HepG2 (cell line): Measurements from ENCODE around the gene ZCCHC17. TPM values are rescaled to one million over a fixed set of nuclear protein-coding genes. Genes with fewer than 3 reads are reported as not detected.
A peak's percentile ranks its signal among the peaks of the same experiment; 100 is the strongest.

Source experiments
- ATAC-seq: fragments of 200-7000 bp; cut with Tn5 transposase; 3 replicates; pipeline ENCODE4 v1.9.1; 2020; ENCODE audit warnings: mild to moderate bottlenecking, moderate library complexity
- BruUV-seq: library from RNA; stranded (reverse); fragments of 400-500 nt; replicated peaks from 2 replicates; lab custom pipeline; 2021; lab: Mats Ljungman, UMichigan
- CTCF ChIA-PET: fragments of 300-600 bp; formaldehyde crosslinking; extraction: SDS; loops from one replicate; lab custom pipeline; 2021; ENCODE audit warnings: low total read pairs, inconsistent platforms, low intra/inter-chr PET ratio; lab: Yijun Ruan, JAX
- POLR2A ChIA-PET: fragments of 350-600 bp; sonication (Branson Sonifier 250); formaldehyde crosslinking; loops from one replicate; lab custom pipeline; 2020; ENCODE audit warnings: antibody characterized with exemption, inconsistent platforms; lab: Yijun Ruan, JAX
- DNase-seq: peaks from one replicate; pipeline ENCODE4 v3.0.0-alpha.2; 2015; ENCODE audit warnings: low spot score
- FAIRE-seq: peaks from 3 replicates; lab custom pipeline; 2011; peaks lifted over from hg19 to GRCh38; lab: Jason Lieb, UNC
- H2AFZ ChIP-seq: one replicate; pipeline ENCODE4 v1.6.1; 2011; ENCODE audit warnings: low read length, inconsistent platforms
- H3K27ac ChIP-seq: fragments of 300-600 bp; 3 replicates; pipeline ENCODE4 v1.8.0; 2011; ENCODE audit warnings: mixed run types, mild to moderate bottlenecking, mixed read lengths, low read length, inconsistent platforms; ENCODE audit not compliant: insufficient read depth; ENCODE audit errors: extremely low read length
- H3K27me3 ChIP-seq, 2 experiments: fragments of 200-600 bp in 1 of 2; 2 replicates in 1 of 2; 3 replicates in 1 of 2; pipeline versions ENCODE4 v1.6.0 to v1.8.0; 2011; ENCODE audit warnings: low read length in 2 of 2, mild to moderate bottlenecking in 2 of 2, moderate library complexity in 2 of 2, inconsistent platforms in 1 of 2; ENCODE audit not compliant: insufficient read depth in 2 of 2, control insufficient read depth in 1 of 2
- H3K36me3 ChIP-seq, 2 experiments: fragments of 200-600 bp in 1 of 2; replicated peaks in 1 of 2; 2 replicates in 1 of 2; 3 replicates in 1 of 2; pipeline versions ENCODE4 v1.5.1 to v1.8.0; 2011; ENCODE audit warnings: low read length in 2 of 2, inconsistent platforms in 1 of 2; ENCODE audit not compliant: insufficient read depth in 2 of 2, control insufficient read depth in 1 of 2
- H3K4me1 ChIP-seq: 2 replicates; pipeline ENCODE4 v1.5.1; 2012; ENCODE audit warnings: low read length, inconsistent platforms; ENCODE audit not compliant: insufficient read depth
- H3K4me2 ChIP-seq: 2 replicates; pipeline ENCODE4 v1.6.0; 2011; ENCODE audit warnings: low read depth, low read length, inconsistent platforms
- H3K4me3 ChIP-seq, 3 experiments: fragments of 200-600 bp in 1 of 3; sonication (generic), shearing (Covaris generic) in 1 of 3; replicated peaks in 1 of 3; 2 replicates each; pipeline ENCODE4 v1.5.1; 2011 to 2016; ENCODE audit warnings: low read length in 3 of 3, inconsistent platforms in 2 of 3, low read depth in 2 of 3, mild to moderate bottlenecking in 2 of 3, control low read depth in 1 of 3, mixed read lengths in 1 of 3; ENCODE audit not compliant: insufficient read depth in 1 of 3
- H3K79me2 ChIP-seq: one replicate; pipeline ENCODE4 v1.6.1; 2011; ENCODE audit warnings: low read length, inconsistent platforms; ENCODE audit not compliant: insufficient read depth
- H3K9ac ChIP-seq: 2 replicates; pipeline ENCODE4 v1.6.0; 2011; ENCODE audit warnings: mild to moderate bottlenecking, low read depth, low read length, inconsistent platforms; ENCODE audit not compliant: insufficient read depth
- H3K9me3 ChIP-seq: 2 replicates; pipeline ENCODE4 v1.5.1; 2012; ENCODE audit warnings: mild to moderate bottlenecking, low read length
- H4K20me1 ChIP-seq: 2 replicates; pipeline ENCODE4 v1.6.0; 2011; ENCODE audit warnings: inconsistent platforms, mild to moderate bottlenecking, low read length, moderate library complexity; ENCODE audit not compliant: insufficient read depth
- HOXA3 ChIP-seq: sonication (generic); formaldehyde crosslinking; IDR thresholded peaks from 2 replicates; pipeline ENCODE4 v1.5.0; 2020; ENCODE audit warnings: missing genetic modification reagents
- MTA1 ChIP-seq: sonication (generic); formaldehyde crosslinking; IDR thresholded peaks from 2 replicates; pipeline ENCODE4 v1.4.0; 2020; ENCODE audit warnings: missing genetic modification reagents, mild to moderate bottlenecking, borderline replicate concordance
- NFATC3 ChIP-seq: sonication (generic); formaldehyde crosslinking; IDR thresholded peaks from 2 replicates; pipeline ENCODE4 v1.5.1; 2020; ENCODE audit warnings: mild to moderate bottlenecking, missing genetic modification reagents
- ZBTB38 ChIP-seq: sonication (generic); formaldehyde crosslinking; IDR thresholded peaks from 2 replicates; pipeline ENCODE4 v1.5.1; 2020; ENCODE audit warnings: mild to moderate bottlenecking, missing genetic modification reagents
- ZBTB7A ChIP-seq: sonication (generic); formaldehyde crosslinking; IDR thresholded peaks from 2 replicates; pipeline ENCODE4 v1.8.0; 2022; ENCODE audit warnings: mild to moderate bottlenecking, missing genetic modification reagents
- ZIK1 ChIP-seq: sonication (generic); formaldehyde crosslinking; IDR thresholded peaks from 2 replicates; pipeline ENCODE4 v1.5.0; 2020; ENCODE audit warnings: mild to moderate bottlenecking, low read depth, missing genetic modification reagents, borderline replicate concordance
- ZNF232 ChIP-seq: sonication (generic); formaldehyde crosslinking; IDR thresholded peaks from 2 replicates; pipeline ENCODE4 v1.4.0; 2020; ENCODE audit warnings: missing genetic modification reagents, borderline replicate concordance
- ZNF605 ChIP-seq: sonication (generic); formaldehyde crosslinking; IDR thresholded peaks from 2 replicates; pipeline ENCODE4 v1.8.0; 2022; ENCODE audit warnings: mild to moderate bottlenecking, missing genetic modification reagents
- ZNF746 ChIP-seq: sonication (generic); formaldehyde crosslinking; IDR thresholded peaks from 2 replicates; pipeline ENCODE4 v1.8.0; 2022; ENCODE audit warnings: mild to moderate bottlenecking, missing genetic modification reagents
- ZSCAN25 ChIP-seq: sonication (generic); formaldehyde crosslinking; IDR thresholded peaks from 2 replicates; pipeline ENCODE4 v1.8.0; 2022; ENCODE audit warnings: mild to moderate bottlenecking, missing genetic modification reagents
- WGBS: methylation state at CpG from one replicate; pipeline ENCODE4 v1.1.6; 2017; ENCODE audit warnings: low lambda C conversion rate; 5-methylcytosine and 5-hydroxymethylcytosine counted together
- in situ Hi-C: cut with HindIII; loops from 2 replicates; pipeline ENCODE4 v1.10.0; 2017; ENCODE audit warnings: low pct_unique_long_range_greater_than_20kb; ENCODE audit not compliant: extremely low pct_ligation_motif_present
- intact Hi-C: fragments of 100-400 bp; cut with micrococcal nuclease; formaldehyde crosslinking; loops from one replicate; pipeline ENCODE4 v1.10.0; 2022; ENCODE audit not compliant: unreplicated experiment
- polyA plus RNA-seq, 8 experiments: library from polyadenylated mRNA; depleted of rRNA in 3 of 8; stranded (reverse) in 7 of 8; unstranded in 1 of 8; fragments of >200 nt; fragmentation: Illumina TruSeq in 4 of 8; extraction: Trizol in 4 of 8; gene quantifications; 2 replicates each; pipeline versions ENCODE4 v1.2.1 to v1.2.3, GENCODE V29; 2011 to 2016; ENCODE audit warnings: low read depth in 4 of 8, missing spikeins in 1 of 8, mixed read lengths in 1 of 8; ENCODE audit not compliant: insufficient read depth in 1 of 8
- total RNA-seq, 5 experiments: library from RNA; depleted of rRNA; stranded (reverse); fragments of >200 nt; fragmentation: Illumina TruSeq; extraction: Trizol; gene quantifications; 2 replicates each; pipeline ENCODE4 v1.2.3, GENCODE V29; 2016; ENCODE audit warnings: low read depth in 1 of 5
- TF ChIP-seq, protein P1 (sequence below), 2 experiments: sonication (generic) in 1 of 2; formaldehyde crosslinking in 1 of 2; IDR thresholded peaks; 2 replicates each; pipeline versions ENCODE4 v1.4.0 to v1.6.1; 2016 to 2020; ENCODE audit warnings: borderline replicate concordance in 1 of 2, low read depth in 1 of 2, mild to moderate bottlenecking in 1 of 2, missing genetic modification reagents in 1 of 2

ZCCHC17 gene
- total and polyA plus RNA-seq, 2 of the 13 experiments (the other 11 are each of a cell fraction or from before 2014, with no cell fraction given), result 20.5 to 53.0 TPM

DNA sequence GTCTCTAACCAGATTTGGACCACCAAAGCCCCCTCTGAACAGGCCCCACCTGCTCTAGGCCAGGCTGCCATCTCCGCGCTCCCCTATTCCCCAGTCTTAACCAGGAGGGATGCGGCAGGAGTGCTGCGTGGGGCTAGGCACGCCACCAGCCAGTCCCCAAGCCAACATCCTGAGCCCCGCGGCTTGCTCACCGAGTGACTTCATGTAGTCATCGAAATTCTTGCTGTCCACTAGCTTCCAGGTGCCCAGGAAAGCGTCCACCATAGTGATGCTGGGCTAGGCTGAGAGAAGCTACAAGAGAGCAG is 75.9 kb downstream of the ZCCHC17 start:
- Histone ChIP-seq H3K36me3 (no peaks in the 10 kb centered on the region), H3K4me2 (peak overlapping the region; percentile 96), H3K9ac (0 out of 2 replicates have a peak overlapping the region, but pooled peaks have one; percentile 37), H3K27me3 (no peaks in the 10 kb centered on the region), H3K27ac (peak overlapping the region; percentile 40), H3K79me2 (no peaks in the 10 kb centered on the region), H3K4me1 (peaks cover 75% of the 10 kb centered on the region), H4K20me1 (no peaks in the 10 kb centered on the region), H3K9me3 (no peaks in the 10 kb centered on the region), H2AFZ (no peak overlapping the region), H3K4me3 (peak overlapping the region in 1 of 3 experiments; percentile 64; a peak in 2 of 6 replicates)
- POLR2A ChIA-PET, result interaction anchor here (1.9 to 2.5 kb wide), 2 partner anchors 22 to 76 kb away, joined by 7 to 15 read pairs; partner anchors contain the start of genes SNRNP40 and ZCCHC17
- 85% methylated on average over 10 of the region's 10 CpGs for WGBS
- ATAC-seq (no peak), FAIRE-seq (no peak), DNase-seq (no peak)
- no TSS peak for BruUV-seq
- in situ Hi-C loops, result no loop called here
- intact Hi-C loops, result no loop called here
- CTCF ChIA-PET, result no interaction called here
- TF ChIP-seq NFATC3 (CRISPR knock-in tag) (no peak), ZIK1 (CRISPR knock-in tag) (no peak), ZBTB38 (CRISPR knock-in tag) (peak; percentile 26; the same call in 1 of the 2 replicates), ZNF746 (CRISPR knock-in tag) (0 out of 2 replicates have a peak, but pooled peaks have one; percentile 2)

DNA sequence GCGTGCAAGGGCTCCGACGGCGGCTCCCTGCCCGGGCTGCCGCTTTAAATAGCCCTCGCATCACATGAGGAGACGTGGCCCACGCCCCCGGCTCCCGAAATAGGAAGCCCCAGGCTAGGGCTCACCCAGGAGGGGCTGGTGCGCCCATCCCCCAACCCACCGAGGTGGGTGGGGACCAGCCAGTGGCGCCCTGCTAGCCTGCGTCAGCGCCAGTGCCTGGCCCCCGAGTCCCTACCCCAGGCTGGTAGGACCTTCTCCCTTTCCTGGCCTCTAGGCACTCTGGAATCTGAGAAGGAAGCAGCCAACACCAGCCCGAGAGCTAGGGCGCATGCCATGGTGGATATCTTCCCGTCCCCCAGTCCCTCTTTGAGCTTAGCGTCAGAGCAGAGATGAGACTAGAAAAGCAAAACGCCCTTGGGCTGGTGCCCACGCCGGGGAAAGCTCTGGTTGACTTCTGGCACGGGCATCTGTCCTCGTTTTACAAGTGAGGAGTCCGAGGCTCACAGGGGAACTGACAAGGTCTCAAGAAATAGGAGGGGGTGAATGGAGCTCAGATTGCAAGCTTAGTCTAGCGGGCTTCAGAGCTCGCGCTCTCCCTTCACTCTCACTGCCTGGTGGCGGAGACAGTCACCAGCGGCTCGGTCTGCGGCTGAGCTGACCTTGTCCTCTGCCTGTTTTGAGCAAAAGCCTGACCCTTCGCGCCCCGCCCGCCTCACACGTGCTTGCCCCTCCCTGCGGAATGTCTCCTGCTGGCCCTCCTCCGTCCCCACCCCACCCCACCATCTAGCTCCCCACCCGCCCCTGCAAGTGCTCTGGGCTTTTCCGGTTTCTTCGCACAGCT is 76.4 kb downstream of the ZCCHC17 start, which contains the start of gene FABP3:
TSS of gene FABP3 (minus strand) at position 21 of the 841 bp plus-strand sequence. CDS start 62 bp downstream, outside the sequence.
- intact Hi-C loops (no loop called here), in situ Hi-C loops (no loop called here)
- peak; percentile 87 for ATAC-seq
- Histone ChIP-seq H3K36me3 (no peaks in the 10 kb centered on the region), H3K27me3 (no peaks in the 10 kb centered on the region), H3K79me2 (no peaks in the 10 kb centered on the region), H3K4me1 (peaks cover 77% of the 10 kb centered on the region), H3K4me2 (peak within 1 kb of the TSS; percentile 96), H4K20me1 (no peaks in the 10 kb centered on the region), H2AFZ (no peak within 1 kb of the TSS), H3K27ac (peak within 1 kb of the TSS; percentile 40), H3K9me3 (no peaks in the 10 kb centered on the region), H3K4me3 (peak within 1 kb of the TSS; percentile 36 to 64 (median 50); a peak in 5 of 6 replicates), H3K9ac (peak within 1 kb of the TSS; percentile 37)
- no TSS peak for BruUV-seq
- FAIRE-seq, result peak; percentile 72
- POLR2A ChIA-PET, result interaction anchor here (0.6 to 2.5 kb wide), 7 partner anchors 21 to 583 kb away, joined by 3 to 15 read pairs (median 4); partner anchors contain the start of genes SNRNP40 and ZCCHC17
- CTCF ChIA-PET, result no interaction called here
- peak; percentile 71 for DNase-seq
- 42% methylated on average over 16 of the region's 44 CpGs for WGBS
- TF ChIP-seq ZBTB7A (CRISPR knock-in tag), result 0 out of 2 replicates have a peak, but pooled peaks have one; percentile 31
- TF ChIP-seq ZSCAN25 (CRISPR knock-in tag), result peak; percentile 94
- TF ChIP-seq ZNF232 (CRISPR knock-in tag), result no peak
- TF ChIP-seq HOXA3 (CRISPR knock-in tag), result peak; percentile 50; the same call in 1 of the 2 replicates
- TF ChIP-seq, protein P1, sequence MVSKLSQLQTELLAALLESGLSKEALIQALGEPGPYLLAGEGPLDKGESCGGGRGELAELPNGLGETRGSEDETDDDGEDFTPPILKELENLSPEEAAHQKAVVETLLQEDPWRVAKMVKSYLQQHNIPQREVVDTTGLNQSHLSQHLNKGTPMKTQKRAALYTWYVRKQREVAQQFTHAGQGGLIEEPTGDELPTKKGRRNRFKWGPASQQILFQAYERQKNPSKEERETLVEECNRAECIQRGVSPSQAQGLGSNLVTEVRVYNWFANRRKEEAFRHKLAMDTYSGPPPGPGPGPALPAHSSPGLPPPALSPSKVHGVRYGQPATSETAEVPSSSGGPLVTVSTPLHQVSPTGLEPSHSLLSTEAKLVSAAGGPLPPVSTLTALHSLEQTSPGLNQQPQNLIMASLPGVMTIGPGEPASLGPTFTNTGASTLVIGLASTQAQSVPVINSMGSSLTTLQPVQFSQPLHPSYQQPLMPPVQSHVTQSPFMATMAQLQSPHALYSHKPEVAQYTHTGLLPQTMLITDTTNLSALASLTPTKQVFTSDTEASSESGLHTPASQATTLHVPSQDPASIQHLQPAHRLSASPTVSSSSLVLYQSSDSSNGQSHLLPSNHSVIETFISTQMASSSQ (IDR thresholded peaks at IDR 0.05; ENCODE audit: low read depth), result no peak
- TF ChIP-seq, protein P1 (CRISPR knock-in tag; IDR thresholded peaks at IDR 0.05; ENCODE audit: borderline replicate concordance), result peak; percentile 31; the same call in 1 of the 2 replicates
- TF ChIP-seq MTA1 (CRISPR knock-in tag), result peak; percentile 7; the same call in 1 of the 2 replicates
- 0 out of 2 replicates have a peak, but pooled peaks have one; percentile 23 for TF ChIP-seq ZNF605 (CRISPR knock-in tag)
